ENCODE measurements around the gene PRF1.

PRF1 gene

GRCh38 chr10:70551466-70551865 lies 51.1 kb downstream of the PRF1 start:
- no peak overlapping the region for H3K27ac ChIP-seq
- TF ChIP-seq, protein P1, sequence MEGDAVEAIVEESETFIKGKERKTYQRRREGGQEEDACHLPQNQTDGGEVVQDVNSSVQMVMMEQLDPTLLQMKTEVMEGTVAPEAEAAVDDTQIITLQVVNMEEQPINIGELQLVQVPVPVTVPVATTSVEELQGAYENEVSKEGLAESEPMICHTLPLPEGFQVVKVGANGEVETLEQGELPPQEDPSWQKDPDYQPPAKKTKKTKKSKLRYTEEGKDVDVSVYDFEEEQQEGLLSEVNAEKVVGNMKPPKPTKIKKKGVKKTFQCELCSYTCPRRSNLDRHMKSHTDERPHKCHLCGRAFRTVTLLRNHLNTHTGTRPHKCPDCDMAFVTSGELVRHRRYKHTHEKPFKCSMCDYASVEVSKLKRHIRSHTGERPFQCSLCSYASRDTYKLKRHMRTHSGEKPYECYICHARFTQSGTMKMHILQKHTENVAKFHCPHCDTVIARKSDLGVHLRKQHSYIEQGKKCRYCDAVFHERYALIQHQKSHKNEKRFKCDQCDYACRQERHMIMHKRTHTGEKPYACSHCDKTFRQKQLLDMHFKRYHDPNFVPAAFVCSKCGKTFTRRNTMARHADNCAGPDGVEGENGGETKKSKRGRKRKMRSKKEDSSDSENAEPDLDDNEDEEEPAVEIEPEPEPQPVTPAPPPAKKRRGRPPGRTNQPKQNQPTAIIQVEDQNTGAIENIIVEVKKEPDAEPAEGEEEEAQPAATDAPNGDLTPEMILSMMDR (conservative IDR thresholded peaks at IDR 0.05): no peak

DNA sequence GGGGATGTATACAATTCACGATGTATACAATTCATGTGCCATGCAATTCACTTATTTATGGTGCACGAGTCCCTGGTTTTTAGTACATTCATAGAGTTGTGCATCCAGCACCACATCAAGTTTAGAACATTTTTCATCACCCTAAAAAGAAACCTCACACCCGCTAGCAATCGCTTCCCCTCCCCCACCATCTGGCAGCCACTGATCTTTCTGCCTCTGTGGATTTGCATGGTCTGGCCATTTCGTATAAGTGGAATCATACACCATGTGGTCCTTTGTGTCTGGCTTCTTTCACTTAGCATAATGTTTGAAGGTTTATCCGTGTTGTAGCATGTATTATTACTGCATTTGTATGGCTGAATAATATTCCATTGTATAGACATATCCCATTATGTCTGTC lies 52.1 kb downstream of the PRF1 start:
- TF ChIP-seq, protein P1 (conservative IDR thresholded peaks at IDR 0.05): no peak
- H3K27ac ChIP-seq: no peak overlapping the region

DNA sequence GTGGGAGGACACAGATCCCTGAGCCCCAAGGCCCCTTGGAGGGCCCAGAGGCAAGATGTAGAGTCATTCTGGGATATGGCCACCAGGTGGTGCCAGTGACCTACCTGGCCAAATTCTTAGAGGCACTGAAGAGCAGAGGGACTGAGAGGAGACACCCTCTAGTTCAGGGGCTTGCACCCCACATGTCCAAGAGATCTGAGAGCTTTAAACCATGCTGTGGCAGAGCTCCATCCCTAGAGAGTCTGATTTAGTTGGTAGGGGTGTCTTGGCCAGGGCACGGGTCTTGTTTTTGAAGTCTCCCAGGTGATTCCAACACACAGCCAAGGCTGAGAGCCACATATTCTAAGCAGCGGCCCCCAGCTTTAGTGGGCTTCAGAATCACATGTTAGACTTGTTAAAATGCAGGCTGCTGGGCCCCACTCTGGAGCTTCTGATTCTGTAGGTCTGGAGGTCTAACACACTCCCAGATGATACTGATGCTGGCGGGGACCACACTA lies 52.5 kb downstream of the PRF1 start:
- TF ChIP-seq, protein P1 (conservative IDR thresholded peaks at IDR 0.05): peak; percentile 92
- no peak overlapping the region for H3K27ac ChIP-seq

DNA sequence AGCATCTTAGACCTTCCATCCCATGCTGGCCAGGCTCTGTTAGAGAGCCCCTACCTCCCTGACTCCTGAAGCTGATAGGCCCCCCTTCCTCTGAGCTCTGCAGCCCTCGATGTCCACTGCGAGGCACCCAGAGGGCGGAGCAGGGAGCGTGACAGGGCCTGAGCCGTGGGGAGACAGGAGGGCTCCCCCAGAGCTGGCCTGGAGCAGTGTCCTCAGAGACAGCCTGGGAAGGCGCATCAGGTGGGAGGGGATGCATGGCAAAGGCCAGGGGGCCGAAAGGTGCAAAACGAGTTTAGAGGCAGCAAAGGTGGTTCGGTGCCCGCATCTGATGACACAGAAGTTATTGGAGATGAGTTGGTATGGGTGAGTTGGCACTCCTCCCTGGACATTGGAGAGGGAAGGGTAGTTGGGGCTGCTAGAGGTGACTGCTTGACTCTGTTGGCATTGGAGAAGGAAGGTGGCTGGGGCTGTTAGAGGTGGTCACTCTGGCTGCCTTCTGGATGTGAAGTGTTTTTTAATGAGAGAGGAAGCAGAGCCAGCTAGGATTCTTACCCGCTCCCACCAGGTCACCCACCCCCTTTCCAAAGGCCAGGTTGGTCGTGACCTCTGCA lies 53.1 kb downstream of the PRF1 start:
- H3K27ac ChIP-seq: no peak overlapping the region
- TF ChIP-seq, protein P1 (conservative IDR thresholded peaks at IDR 0.05): no peak
